A549 treated with AZD9567 at 1 μM for 4 hours (cell line): ENCODE measurements around the gene LMO7. TPM values are rescaled to one million over a fixed set of nuclear protein-coding genes. Genes with fewer than 3 reads are reported as not detected.

Source experiments
- total RNA-seq: library from RNA; stranded (reverse); fragments of 200-300 nt; extraction: Qiagen RNA extraction; gene quantifications from 5 replicates; pipeline ENCODE4 v1.2.3, GENCODE V29; 2022; ENCODE audit not compliant: insufficient read depth

LMO7 gene
- 30.0 to 39.9 TPM (median 33.2 TPM) in 5 replicates for total RNA-seq

GRCh38 chr13:75635828-75636435 is at the start of gene LMO7:
Gene LMO7 (plus strand): TSS chr13:75636330. CDS start chr13:75636658, 328 bp downstream.

Other genes with a start within 250 kb of the LMO7 start
- gene TBC1D4, start 154.2 kb upstream of the LMO7 start, total RNA-seq = 13.5 to 22.6 TPM (median 15.4 TPM) in 5 replicates
- 138 to 159 TPM (median 157 TPM) in 5 replicates for gene COMMD6, start 98.5 kb upstream of the LMO7 start, total RNA-seq
- gene UCHL3, start 86.5 kb upstream of the LMO7 start, total RNA-seq = 45.2 to 50.7 TPM (median 49.8 TPM) in 5 replicates